Measurements from ENCODE around the gene MRPL36.

DNA sequence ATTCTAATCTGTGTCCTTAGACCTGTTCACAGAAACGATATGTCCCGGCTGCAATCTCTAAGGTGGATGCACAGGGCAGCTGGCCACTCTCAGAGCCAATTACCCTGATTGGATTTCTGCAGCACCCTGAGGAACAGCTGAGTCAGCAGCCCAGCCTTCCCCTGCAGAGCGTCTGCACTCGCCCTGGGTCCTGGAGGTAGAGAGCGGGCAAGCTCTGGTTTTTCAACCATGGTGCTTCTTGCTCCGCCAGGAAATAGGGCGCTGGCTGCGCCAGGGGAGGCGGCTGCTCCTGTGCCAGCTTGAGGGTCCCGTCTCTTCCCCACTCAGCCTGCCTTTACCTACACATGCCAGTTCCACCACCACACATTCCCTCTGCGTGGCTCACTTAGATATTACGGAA, 20.7 kb upstream of the MRPL36 start:
- no peak for TF ChIP-seq SP2 (IDR thresholded peaks at IDR 0.05; ENCODE audit: extremely low read depth, low read depth, low read length, poor library complexity, severe bottlenecking)
- no peak for TF ChIP-seq CCNT2 (IDR thresholded peaks at IDR 0.05; ENCODE audit: borderline replicate concordance, extremely low read depth, insufficient read length, low read depth, low read length)
- no peak for TF ChIP-seq CREB1 (IDR thresholded peaks at IDR 0.05)
- TF ChIP-seq CREB1 (CRISPR knock-in tag; IDR thresholded peaks at IDR 0.05): no peak

Data from K562 (cell line).